ENCODE measurements around the gene PCA3. TPM values are rescaled to one million over a fixed set of nuclear protein-coding genes. Genes with fewer than 3 reads are reported as not detected.

PCA3 gene
- total RNA-seq, 1 experiment from 2014 or later: not detected

GRCh38 chr9:76725011-76725546 lies 39.2 kb upstream of the PCA3 start:
- ChIA-PET CTCF (no interaction called here), POLR2A (no interaction called here)
- Histone ChIP-seq H3K36me3 (ENCODE audit: control insufficient read depth, insufficient read depth, low read length) (no peaks in the 10 kb centered on the region), H3K27me3 (ENCODE audit: control insufficient read depth, insufficient read depth, low read length) (no peaks in the 10 kb centered on the region), H3K9me3 (ENCODE audit: control insufficient read depth, insufficient read depth, low read depth, low read length) (no peaks in the 10 kb centered on the region), H3K4me3 (ENCODE audit: low read depth in 2 of 2, low read length in 2 of 2) (no peak overlapping the region), H3K4me1 (ENCODE audit: control insufficient read depth, insufficient read depth, low read length) (no peaks in the 10 kb centered on the region), H3K27ac (ENCODE audit: low read length) (no peak overlapping the region)
- DNase-seq (ENCODE audit: low read depth, low spot score): no peak
- BruUV-seq (replicated peaks): no TSS peak
- intact Hi-C loops (cut with micrococcal nuclease; ENCODE audit: unreplicated experiment) (no loop called here), in situ Hi-C loops (cut with HindIII; ENCODE audit: low pct_unique_long_range_greater_than_20kb, low sequenced_read_pairs) (no loop called here)
- TF ChIP-seq POLR2AphosphoS5 (IDR thresholded peaks at IDR 0.05; ENCODE audit: low read depth, low read length): no peak
- TF ChIP-seq REST (IDR thresholded peaks at IDR 0.05; ENCODE audit: insufficient read depth in 1 of 2, low read depth in 2 of 2, low read length in 1 of 2): no peak
- no peak for TF ChIP-seq SIN3A (IDR thresholded peaks at IDR 0.05; ENCODE audit: borderline replicate concordance, insufficient read depth, low read depth, low read length)
- no peak for TF ChIP-seq TCF7L2 (IDR thresholded peaks at IDR 0.05; ENCODE audit: low read depth, low read length)
- no peak for TF ChIP-seq CTCF (IDR thresholded peaks at IDR 0.05)
- no peak for ATAC-seq

GRCh38 chr9:76725885-76726284 lies 38.4 kb upstream of the PCA3 start:
- TF ChIP-seq TCF7L2 (IDR thresholded peaks at IDR 0.05; ENCODE audit: low read depth, low read length) (no peak), SIN3A (IDR thresholded peaks at IDR 0.05; ENCODE audit: borderline replicate concordance, insufficient read depth, low read depth, low read length) (no peak), CTCF (IDR thresholded peaks at IDR 0.05) (no peak), REST (IDR thresholded peaks at IDR 0.05; ENCODE audit: insufficient read depth in 1 of 2, low read depth in 2 of 2, low read length in 1 of 2) (no peak), POLR2AphosphoS5 (IDR thresholded peaks at IDR 0.05; ENCODE audit: low read depth, low read length) (no peak)
- Histone ChIP-seq H3K27me3 (ENCODE audit: control insufficient read depth, insufficient read depth, low read length) (no peaks in the 10 kb centered on the region), H3K27ac (ENCODE audit: low read length) (no peak overlapping the region), H3K36me3 (ENCODE audit: control insufficient read depth, insufficient read depth, low read length) (no peaks in the 10 kb centered on the region), H3K4me3 (ENCODE audit: low read depth in 2 of 2, low read length in 2 of 2) (no peak overlapping the region), H3K9me3 (ENCODE audit: control insufficient read depth, insufficient read depth, low read depth, low read length) (no peaks in the 10 kb centered on the region), H3K4me1 (ENCODE audit: control insufficient read depth, insufficient read depth, low read length) (no peaks in the 10 kb centered on the region)
- no TSS peak for BruUV-seq (replicated peaks)
- CTCF ChIA-PET: no interaction called here
- DNase-seq (ENCODE audit: low read depth, low spot score) (no peak), ATAC-seq (no peak)
- intact Hi-C loops (cut with micrococcal nuclease; ENCODE audit: unreplicated experiment) (no loop called here), in situ Hi-C loops (cut with HindIII; ENCODE audit: low pct_unique_long_range_greater_than_20kb, low sequenced_read_pairs) (no loop called here)
- POLR2A ChIA-PET: no interaction called here

Data from Panc1 (cell line).